Measurements from ENCODE around the gene UGT1A8. TPM values are rescaled to one million over a fixed set of nuclear protein-coding genes. Genes with fewer than 3 reads are reported as not detected.

The UGT1A8 gene
- total RNA-seq, 1 experiment from 2014 or later, result not detected

DNA sequence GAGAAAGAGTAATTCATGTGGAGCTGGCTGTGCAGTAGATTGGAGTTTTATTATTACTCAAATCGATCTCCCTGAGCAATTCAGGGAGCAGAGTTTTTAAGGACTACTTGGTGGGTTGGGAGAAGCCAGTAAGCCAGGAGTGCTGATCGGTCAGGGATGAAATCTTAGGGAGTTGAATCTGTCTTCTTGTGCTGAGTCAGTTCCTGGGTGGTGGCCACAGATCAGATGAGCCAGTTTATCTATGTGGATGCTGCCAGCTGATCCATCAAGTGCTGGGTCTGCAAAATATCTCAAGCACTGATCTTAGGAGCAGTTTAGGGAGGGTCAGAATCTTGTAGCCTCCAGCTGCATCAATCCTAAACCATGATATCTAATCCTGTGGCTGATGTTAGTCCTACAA, 17.0 kb upstream of the UGT1A8 start:
- RAD21 ChIA-PET (ENCODE audit: low non-redundant PET in 1 of 2, low total read pairs in 2 of 2, uncharacterized antibody in 2 of 2, unreplicated experiment in 2 of 2), result no interaction called here
- no peak overlapping the region for H3K4me3 ChIP-seq (replicated peaks in 1 of 2; ENCODE audit: low read depth in 1 of 2, low read length in 2 of 2)
- no peaks in the 10 kb centered on the region for H4K20me1 ChIP-seq (ENCODE audit: insufficient read depth)
- no peaks in the 10 kb centered on the region for H3K9me3 ChIP-seq (ENCODE audit: control insufficient read depth in 1 of 2, insufficient read depth in 1 of 2, low read depth in 1 of 2, low read length in 2 of 2)
- intact Hi-C loops (cut with micrococcal nuclease), result no loop called here
- DNase-seq (ENCODE audit: low read depth, low spot score) (no peak), ATAC-seq (no peak)
- no TSS peak for BruUV-seq (replicated peaks)
- no peak overlapping the region for H2AFZ ChIP-seq (ENCODE audit: low read depth, low read length, poor library complexity, severe bottlenecking)
- no peaks in the 10 kb centered on the region for H3K79me2 ChIP-seq (ENCODE audit: insufficient read depth, low read length)
- H3K27me3 ChIP-seq (ENCODE audit: insufficient read depth, low read length), result no peaks in the 10 kb centered on the region
- H3K27ac ChIP-seq (ENCODE audit: low read depth, low read length), result no peak overlapping the region
- POLR2A ChIA-PET, result no interaction called here
- no peak overlapping the region for H3K9ac ChIP-seq (ENCODE audit: low read length)
- CTCF ChIA-PET, result no interaction called here
- no peak overlapping the region for H3K4me2 ChIP-seq (ENCODE audit: low read length)
- H3K4me1 ChIP-seq (ENCODE audit: control insufficient read depth in 1 of 2, insufficient read depth in 2 of 2, low read length in 2 of 2), result no peaks in the 10 kb centered on the region
- no peaks in the 10 kb centered on the region for H3K36me3 ChIP-seq (ENCODE audit: control insufficient read depth in 1 of 2, insufficient read depth in 2 of 2, low read length in 2 of 2)
- TF ChIP-seq TCF7L2 (IDR thresholded peaks at IDR 0.05; ENCODE audit: borderline replicate concordance, extremely low read depth, insufficient read depth, insufficient read length) (no peak), SP1 (IDR thresholded peaks at IDR 0.05; ENCODE audit: low read depth) (no peak), CEBPB (IDR thresholded peaks at IDR 0.05; ENCODE audit: low read depth) (no peak), SRF (IDR thresholded peaks at IDR 0.05; ENCODE audit: low read depth) (no peak), ZNF274 (IDR thresholded peaks at IDR 0.05; ENCODE audit: low read depth, low read length) (no peak), SIN3A (IDR thresholded peaks at IDR 0.05; ENCODE audit: low read depth) (no peak), EGR1 (IDR thresholded peaks at IDR 0.05; ENCODE audit: low read depth) (no peak), FOSL1 (IDR thresholded peaks at IDR 0.05; ENCODE audit: low read depth) (no peak), JUND (IDR thresholded peaks at IDR 0.05) (no peak), EZH2phosphoT487 (IDR thresholded peaks at IDR 0.05; ENCODE audit: borderline replicate concordance) (no peak)
- TF ChIP-seq, protein P1, sequence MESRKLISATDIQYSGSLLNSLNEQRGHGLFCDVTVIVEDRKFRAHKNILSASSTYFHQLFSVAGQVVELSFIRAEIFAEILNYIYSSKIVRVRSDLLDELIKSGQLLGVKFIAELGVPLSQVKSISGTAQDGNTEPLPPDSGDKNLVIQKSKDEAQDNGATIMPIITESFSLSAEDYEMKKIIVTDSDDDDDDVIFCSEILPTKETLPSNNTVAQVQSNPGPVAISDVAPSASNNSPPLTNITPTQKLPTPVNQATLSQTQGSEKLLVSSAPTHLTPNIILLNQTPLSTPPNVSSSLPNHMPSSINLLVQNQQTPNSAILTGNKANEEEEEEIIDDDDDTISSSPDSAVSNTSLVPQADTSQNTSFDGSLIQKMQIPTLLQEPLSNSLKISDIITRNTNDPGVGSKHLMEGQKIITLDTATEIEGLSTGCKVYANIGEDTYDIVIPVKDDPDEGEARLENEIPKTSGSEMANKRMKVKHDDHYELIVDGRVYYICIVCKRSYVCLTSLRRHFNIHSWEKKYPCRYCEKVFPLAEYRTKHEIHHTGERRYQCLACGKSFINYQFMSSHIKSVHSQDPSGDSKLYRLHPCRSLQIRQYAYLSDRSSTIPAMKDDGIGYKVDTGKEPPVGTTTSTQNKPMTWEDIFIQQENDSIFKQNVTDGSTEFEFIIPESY (IDR thresholded peaks at IDR 0.05; ENCODE audit: extremely low read depth, insufficient replicate concordance, low read length), result no peak
- TF ChIP-seq, protein P2, sequence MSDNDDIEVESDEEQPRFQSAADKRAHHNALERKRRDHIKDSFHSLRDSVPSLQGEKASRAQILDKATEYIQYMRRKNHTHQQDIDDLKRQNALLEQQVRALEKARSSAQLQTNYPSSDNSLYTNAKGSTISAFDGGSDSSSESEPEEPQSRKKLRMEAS (IDR thresholded peaks at IDR 0.05), result no peak
- H3K9me2 ChIP-seq (ENCODE audit: insufficient read depth), result 0 out of 2 replicates have a peak, but pooled peaks cover 2% of the 10 kb centered on the region
